Neural cell (in vitro differentiated cells): ENCODE measurements around the gene PARVA. TPM values are rescaled to one million over a fixed set of nuclear protein-coding genes. Genes with fewer than 3 reads are reported as not detected.

Experiments used
- H2AFZ ChIP-seq: fragments of 200-600, 300-800 bp; sonication (generic), shearing (Covaris generic); 2 replicates; pipeline ENCODE4 v1.6.0; 2014; ENCODE audit warnings: low read depth, mild to moderate bottlenecking, antibody characterized with exemption, low read length, moderate library complexity
- H3F3A ChIP-seq: fragments of 200-600 bp; shearing (Covaris generic); 2 replicates; pipeline ENCODE4 v1.6.1; 2016; ENCODE audit warnings: mild to moderate bottlenecking, moderate library complexity, mixed read lengths, antibody characterized with exemption, low read length; ENCODE audit not compliant: insufficient read depth, poor library complexity, severe bottlenecking
- H3K27ac ChIP-seq: fragments of 200-600, 300-800 bp; sonication (generic), shearing (Covaris generic); 2 replicates; pipeline ENCODE4 v1.5.1; 2014; ENCODE audit warnings: mild to moderate bottlenecking, low read length, moderate library complexity
- H3K27me3 ChIP-seq: fragments of 300-800, 200-600 bp; sonication (generic), shearing (Covaris generic); 2 replicates; pipeline ENCODE4 v1.6.0; 2014; ENCODE audit warnings: mild to moderate bottlenecking, low read depth, low read length, moderate library complexity; ENCODE audit not compliant: insufficient read depth
- H3K36me3 ChIP-seq: fragments of 300-800, 200-600 bp; sonication (generic), shearing (Covaris generic); 2 replicates; pipeline ENCODE4 v1.5.1; 2014; ENCODE audit warnings: mild to moderate bottlenecking, antibody characterized with exemption, low read length, moderate library complexity; ENCODE audit not compliant: insufficient read depth
- H3K4me2 ChIP-seq: fragments of 300-800, 200-600 bp; sonication (generic), shearing (Covaris generic); 2 replicates; pipeline ENCODE4 v1.6.0; 2014; ENCODE audit warnings: mild to moderate bottlenecking, low read length
- H3K4me3 ChIP-seq: fragments of 300-800, 200-600 bp; sonication (generic), shearing (Covaris generic); 2 replicates; pipeline ENCODE4 v1.5.1; 2014; ENCODE audit warnings: mild to moderate bottlenecking, low read length, moderate library complexity
- H3K79me2 ChIP-seq: fragments of 200-600 bp; shearing (Covaris generic); replicated peaks from 2 replicates; pipeline ENCODE4 v1.6.0; 2014; ENCODE audit warnings: mild to moderate bottlenecking, low read length, moderate library complexity; ENCODE audit not compliant: insufficient read depth
- H3K9ac ChIP-seq: fragments of 300-800, 200-600 bp; sonication (generic), shearing (Covaris generic); 2 replicates; pipeline ENCODE4 v1.6.1; 2016; ENCODE audit warnings: mild to moderate bottlenecking, low read length, mixed read lengths
- H3K9me2 ChIP-seq: fragments of 200-600 bp; shearing (Covaris generic); 2 replicates; pipeline ENCODE4 v1.6.1; 2016; ENCODE audit warnings: mild to moderate bottlenecking, low read length, mixed read lengths; ENCODE audit not compliant: insufficient read depth
- H3K9me3 ChIP-seq: fragments of 200-600, 300-800 bp; sonication (generic), shearing (Covaris generic); 2 replicates; pipeline ENCODE4 v1.6.1; 2016; ENCODE audit warnings: mild to moderate bottlenecking, mixed run types, low read length, moderate library complexity, mixed read lengths
- H4K20me1 ChIP-seq: fragments of 200-600 bp; shearing (Covaris generic); 2 replicates; pipeline ENCODE4 v1.6.1; 2016; ENCODE audit warnings: mild to moderate bottlenecking, mixed run types; ENCODE audit not compliant: insufficient read depth
- CTCF ChIP-seq: fragments of 450-650 bp; IDR thresholded peaks from 2 replicates; pipeline ENCODE4 v1.5.1; 2014; ENCODE audit warnings: antibody characterized with exemption, mild to moderate bottlenecking, moderate library complexity; ENCODE audit not compliant: poor library complexity, severe bottlenecking
- EP300 ChIP-seq: fragments of 450-650 bp; conservative IDR thresholded peaks from 2 replicates; pipeline ENCODE4 v1.6.1; 2014; ENCODE audit warnings: antibody characterized with exemption, mild to moderate bottlenecking, moderate library complexity; ENCODE audit not compliant: poor library complexity, severe bottlenecking
- EZH2 ChIP-seq: fragments of 200-600, 300-800 bp; shearing (Covaris generic), sonication (generic); IDR thresholded peaks from 2 replicates; pipeline ENCODE4 v1.6.1; 2014; ENCODE audit warnings: antibody characterized with exemption, low read length, borderline replicate concordance, mild to moderate bottlenecking; ENCODE audit not compliant: insufficient read depth, poor library complexity, severe bottlenecking
- MXI1 ChIP-seq: fragments of 450-650 bp; conservative IDR thresholded peaks from 2 replicates; pipeline ENCODE4 v1.6.1; 2014; ENCODE audit warnings: antibody characterized with exemption, mild to moderate bottlenecking; ENCODE audit not compliant: poor library complexity, severe bottlenecking
- POLR2AphosphoS5 ChIP-seq: IDR thresholded peaks from 2 replicates; pipeline ENCODE4 v1.6.1; 2012
- RAD21 ChIP-seq: fragments of 450-650 bp; conservative IDR thresholded peaks from 2 replicates; pipeline ENCODE4 v1.6.1; 2014; ENCODE audit warnings: antibody characterized with exemption, mild to moderate bottlenecking, moderate library complexity
- REST ChIP-seq: IDR thresholded peaks from 2 replicates; pipeline ENCODE4 v1.6.1; 2012; ENCODE audit warnings: borderline replicate concordance
- SMC3 ChIP-seq: fragments of 450-650 bp; conservative IDR thresholded peaks from 2 replicates; pipeline ENCODE4 v1.6.1; 2014; ENCODE audit warnings: antibody characterized with exemption, mild to moderate bottlenecking, moderate library complexity; ENCODE audit not compliant: poor library complexity
- TAF1 ChIP-seq: IDR thresholded peaks from 2 replicates; pipeline ENCODE4 v1.6.1; 2012; ENCODE audit warnings: low read depth
- polyA plus RNA-seq: library from polyadenylated mRNA; depleted of rRNA; stranded (reverse); fragments of >200 nt; gene quantifications from 2 replicates; pipeline ENCODE4 v1.2.3, GENCODE V29; 2014

Gene PARVA
- polyA plus RNA-seq, 1 donor from 2014 or later = 0.94 TPM

- no peaks in the 10 kb centered on the region for H3K9me3 ChIP-seq
- H4K20me1 ChIP-seq = no peaks in the 10 kb centered on the region
- TF ChIP-seq RAD21 = no peak
- no peak for TF ChIP-seq MXI1
- no peak for TF ChIP-seq POLR2AphosphoS5
- TF ChIP-seq EP300 = no peak
- no peak for TF ChIP-seq CTCF
- no peak for TF ChIP-seq REST
- TF ChIP-seq TAF1 = no peak
- no peak for TF ChIP-seq SMC3
- TF ChIP-seq EZH2 = no peak
- no peaks in the 10 kb centered on the region for H3K27me3 ChIP-seq
- H3F3A ChIP-seq = no peaks in the 10 kb centered on the region
- no peak overlapping the region for H3K9ac ChIP-seq
- no peaks in the 10 kb centered on the region for H3K36me3 ChIP-seq
- no peaks in the 10 kb centered on the region for H3K9me2 ChIP-seq
- H3K4me2 ChIP-seq = no peak overlapping the region
- no peaks in the 10 kb centered on the region for H3K79me2 ChIP-seq
- H2AFZ ChIP-seq = no peak overlapping the region
- H3K27ac ChIP-seq = no peak overlapping the region
- no peak overlapping the region for H3K4me3 ChIP-seq
Observed at GRCh38 chr11:12433121-12433520, 55.8 kb downstream of the PARVA start.

GRCh38 chr11:12433571-12434324 is 56.4 kb downstream of the PARVA start:
- Histone ChIP-seq H3K27ac (no peak overlapping the region), H2AFZ (no peak overlapping the region), H3K36me3 (no peaks in the 10 kb centered on the region), H3K9ac (no peak overlapping the region), H3K79me2 (no peaks in the 10 kb centered on the region), H3K4me3 (no peak overlapping the region), H3K4me2 (no peak overlapping the region), H3K27me3 (no peaks in the 10 kb centered on the region), H3K9me3 (no peaks in the 10 kb centered on the region), H3K9me2 (no peaks in the 10 kb centered on the region), H4K20me1 (no peaks in the 10 kb centered on the region), H3F3A (no peaks in the 10 kb centered on the region)
- TF ChIP-seq EP300 = no peak
- TF ChIP-seq REST = no peak
